Naive thymus-derived CD8-positive, alpha-beta T cell (primary cell): Measurements from ENCODE around the gene ZBTB49. TPM values are rescaled to one million over a fixed set of nuclear protein-coding genes. Genes with fewer than 3 reads are reported as not detected.
"Not testable (repeated sequence)": the region's sequence is repeated elsewhere in the genome, so short reads cannot be mapped to it uniquely, and the experiment has no call there.

ENCODE experiments used
- ATAC-seq, 2 donors: fragments of 150-1000 bp; cut with Tn5 transposase in 1 of 2; sonication (Bioruptor Pico), chemical (Tn5 transposase) in 1 of 2; 1 replicate in 1 of 2; 2 replicates in 1 of 2; pipeline ENCODE4 v1.10.0; 2021; ENCODE audit warnings: mild to moderate bottlenecking in 2 of 2, moderate library complexity in 2 of 2
- POLR2A ChIA-PET: fragments of 350-600 bp; sonication (Branson Sonifier 250); formaldehyde crosslinking; loops from one replicate; lab custom pipeline; 2021; ENCODE audit warnings: antibody characterized with exemption; lab: Charles Lee
- DNase-seq, 10 donors: peaks; one replicate each; pipeline versions ENCODE4 v3.0.0 to v3.0.0-alpha.2; 2020 to 2022
- H3K27ac Mint-ChIP-seq, 10 donors: one replicate each; pipeline ENCODE4 v1.8.0; 2020 to 2022; ENCODE audit warnings: mild to moderate bottlenecking in 10 of 10, mixed read lengths in 10 of 10, moderate library complexity in 4 of 10, inconsistent platforms in 1 of 10
- H3K27me3 Mint-ChIP-seq, 5 donors: one replicate each; pipeline ENCODE4 v1.8.0; 2021 to 2022; ENCODE audit warnings: mixed read lengths in 5 of 5
- H3K36me3 Mint-ChIP-seq, 3 donors: one replicate each; pipeline ENCODE4 v1.8.0; 2020 to 2022; ENCODE audit warnings: mixed read lengths in 3 of 3, mild to moderate bottlenecking in 2 of 3, inconsistent platforms in 1 of 3
- H3K4me1 Mint-ChIP-seq, 4 donors: one replicate each; pipeline ENCODE4 v1.8.0; 2021 to 2022; ENCODE audit warnings: mixed read lengths in 4 of 4
- H3K4me3 Mint-ChIP-seq, 10 donors: one replicate each; pipeline ENCODE4 v1.8.0; 2020 to 2022; ENCODE audit warnings: mild to moderate bottlenecking in 10 of 10, mixed read lengths in 10 of 10, moderate library complexity in 6 of 10, inconsistent platforms in 1 of 10
- H3K9me3 Mint-ChIP-seq, 9 donors: one replicate each; pipeline ENCODE4 v1.8.0; 2020 to 2022; ENCODE audit warnings: mixed read lengths in 9 of 9, mild to moderate bottlenecking in 3 of 9, inconsistent platforms in 1 of 9, moderate library complexity in 1 of 9
- polyA plus RNA-seq, 3 donors: library from polyadenylated mRNA; unstranded; fragments of 300-500 nt; fragmentation: Illumina TruSeq; gene quantifications; one replicate each; pipeline ENCODE4 v1.2.3, GENCODE V29; 2021
- total RNA-seq, 8 experiments: library from RNA in 2 of 8; stranded (reverse) in 2 of 8; gene quantifications; one replicate each; pipeline ENCODE4 v1.2.3 and lab custom pipeline; 2021 to 2026

ZBTB49 gene
- total and polyA plus RNA-seq, 5 experiments from 2014 or later = 3.2 to 13.1 (median 4.5) TPM

DNA sequence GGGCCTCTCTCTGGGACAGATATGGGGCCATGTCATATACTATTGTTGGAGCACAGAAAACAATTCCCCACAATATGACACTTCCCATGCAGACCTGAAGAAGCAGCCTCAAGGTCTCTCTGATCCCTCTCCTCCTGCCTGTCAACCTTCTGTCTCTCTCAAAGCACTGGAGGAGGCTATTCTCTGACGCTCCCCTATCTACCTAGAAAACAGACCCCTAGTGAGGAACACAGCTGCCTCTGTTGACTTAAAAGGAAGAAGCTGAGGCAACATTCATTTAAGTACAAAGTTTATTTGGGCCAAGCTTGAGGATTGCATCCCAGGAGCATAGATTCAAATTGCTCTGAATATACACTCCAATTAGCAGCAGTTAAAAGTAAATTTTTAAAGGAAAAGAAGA, 57.5 kb downstream of the ZBTB49 start:
- Mint-ChIP-seq H3K4me1 (peaks cover 27 to 63% (median 45%) of the 10 kb centered on the region in 4 donors), H3K4me3 (peak overlapping the region in 9 of 10 donors; percentile 1 to 82 (median 60)), H3K36me3 (peaks cover 0 to 25% (median 0%) of the 10 kb centered on the region in 3 donors), H3K27ac (peak overlapping the region; percentile 59 to 99 (median 94)), H3K27me3 (no peaks in the 10 kb centered on the region), H3K9me3 (peaks cover 0 to 22% (median 7%) of the 10 kb centered on the region in 9 donors)
- ATAC-seq (no peak), DNase-seq (peak in 2 of 10 donors; percentile 3 to 10)
- POLR2A ChIA-PET = interaction anchor here (1.2 to 4.2 kb wide), 3 partner anchors 9 to 40 kb away, joined by 3 to 36 read pairs (median 4); no protein-coding TSS in a partner anchor

- H3K27ac Mint-ChIP-seq = peak overlapping the region; percentile 91 to 99 (median 94)
Observed at GRCh38 chr4:4348585-4348984, 58.5 kb downstream of the ZBTB49 start.

GRCh38 chr4:4349867-4350266, 59.8 kb downstream of the ZBTB49 start:
- no peak overlapping the region for H3K4me3 Mint-ChIP-seq

More at GRCh38 chr4:4348585-4348984, 58.5 kb downstream of the ZBTB49 start:
- peaks cover 0 to 29% (median 3%) of the 10 kb centered on the region in 3 donors for H3K36me3 Mint-ChIP-seq
- peak; percentile 93 to 94 for ATAC-seq
- POLR2A ChIA-PET = interaction anchor here (0.5 to 4.2 kb wide), 17 partner anchors 10 to 892 kb away, joined by 3 to 36 read pairs (median 4); partner anchors contain the start of genes LYAR, NSG1, TMEM128 and ZBTB49
- peaks cover 25 to 53% (median 41%) of the 10 kb centered on the region in 4 donors for H3K4me1 Mint-ChIP-seq
- DNase-seq = peak; percentile 21 to 92 (median 62)
- peaks cover 0 to 29% (median 8%) of the 10 kb centered on the region in 9 donors for H3K9me3 Mint-ChIP-seq
- H3K4me3 Mint-ChIP-seq = peak overlapping the region; percentile 38 to 82 (median 72)
- not testable (repeated sequence) for H3K27me3 Mint-ChIP-seq

DNA sequence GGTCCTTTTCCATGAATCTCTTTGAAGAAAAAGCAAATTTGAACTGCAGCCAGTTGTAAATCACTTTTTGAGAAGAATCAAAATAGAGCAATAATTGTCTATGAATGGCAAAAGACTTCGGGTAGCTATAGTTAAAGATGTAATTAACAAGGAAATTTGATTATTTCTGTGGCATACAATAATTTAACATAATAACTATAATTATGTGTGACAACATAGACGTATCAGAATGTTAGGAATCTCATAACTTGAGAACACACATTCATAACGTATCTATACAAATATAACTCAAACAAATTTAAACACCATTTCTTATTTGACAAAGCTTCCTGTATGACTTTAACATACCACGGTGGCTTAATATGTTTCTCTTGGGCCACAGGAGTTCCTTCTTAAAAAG, 60.9 kb downstream of the ZBTB49 start:
- POLR2A ChIA-PET = no interaction called here
- ATAC-seq (no peak), DNase-seq (no peak)
- Mint-ChIP-seq H3K36me3 (peaks cover 0 to 29% (median 3%) of the 10 kb centered on the region in 3 donors), H3K9me3 (peaks cover 0 to 29% (median 8%) of the 10 kb centered on the region in 9 donors), H3K4me3 (peak overlapping the region in 1 of 10 donors; percentile 4), H3K4me1 (peaks cover 20 to 41% (median 31%) of the 10 kb centered on the region in 4 donors), H3K27ac (no peak overlapping the region), H3K27me3 (no peaks in the 10 kb centered on the region)

More at GRCh38 chr4:4349867-4350266, 59.8 kb downstream of the ZBTB49 start:
- Mint-ChIP-seq H3K36me3 (peaks cover 0 to 29% (median 3%) of the 10 kb centered on the region in 3 donors), H3K27me3 (no peaks in the 10 kb centered on the region), H3K9me3 (peaks cover 0 to 29% (median 8%) of the 10 kb centered on the region in 9 donors), H3K4me1 (peaks cover 22 to 45% (median 36%) of the 10 kb centered on the region in 4 donors), H3K27ac (peak overlapping the region in 1 of 10 donors; percentile 85)
- POLR2A ChIA-PET = interaction anchor here (1.3 to 2.4 kb wide), 3 partner anchors 9 to 60 kb away, joined by 5 to 31 read pairs (median 6); partner anchors contain the start of genes LYAR, NSG1 and ZBTB49
- ATAC-seq (no peak), DNase-seq (no peak)

DNA sequence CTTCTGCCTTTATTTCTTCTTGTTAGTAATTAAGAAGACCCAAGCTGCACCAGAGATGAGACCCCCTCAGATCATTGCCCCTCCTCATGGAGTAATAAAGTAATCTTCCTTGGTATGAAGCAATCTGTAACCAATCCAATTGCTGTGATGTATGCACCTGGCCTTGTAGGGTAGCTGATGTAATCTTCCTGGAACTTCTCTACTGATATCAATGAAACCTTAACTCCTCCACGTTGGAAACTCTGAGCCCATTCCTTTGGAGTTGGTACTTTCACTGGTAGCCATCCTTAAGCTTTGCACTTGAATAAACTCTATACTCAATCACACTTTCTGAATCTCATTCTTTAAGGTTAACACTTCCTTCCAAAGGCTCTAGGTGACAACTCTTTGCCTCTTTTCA, 65.3 kb downstream of the ZBTB49 start:
- Mint-ChIP-seq H3K9me3 (peaks cover 0 to 12% (median 4%) of the 10 kb centered on the region in 9 donors), H3K36me3 (peaks cover 0 to 6% (median 3%) of the 10 kb centered on the region in 3 donors), H3K4me1 (peaks cover 0 to 9% (median 3%) of the 10 kb centered on the region in 4 donors), H3K4me3 (no peak overlapping the region), H3K27me3 (peaks cover 0 to 3% (median 0%) of the 10 kb centered on the region in 5 donors), H3K27ac (no peak overlapping the region)
- DNase-seq (no peak), ATAC-seq (no peak)
- POLR2A ChIA-PET = interaction anchor here (1.2 kb wide), 1 partner anchor 8 kb away, joined by 4 read pairs; no protein-coding TSS in a partner anchor

DNA sequence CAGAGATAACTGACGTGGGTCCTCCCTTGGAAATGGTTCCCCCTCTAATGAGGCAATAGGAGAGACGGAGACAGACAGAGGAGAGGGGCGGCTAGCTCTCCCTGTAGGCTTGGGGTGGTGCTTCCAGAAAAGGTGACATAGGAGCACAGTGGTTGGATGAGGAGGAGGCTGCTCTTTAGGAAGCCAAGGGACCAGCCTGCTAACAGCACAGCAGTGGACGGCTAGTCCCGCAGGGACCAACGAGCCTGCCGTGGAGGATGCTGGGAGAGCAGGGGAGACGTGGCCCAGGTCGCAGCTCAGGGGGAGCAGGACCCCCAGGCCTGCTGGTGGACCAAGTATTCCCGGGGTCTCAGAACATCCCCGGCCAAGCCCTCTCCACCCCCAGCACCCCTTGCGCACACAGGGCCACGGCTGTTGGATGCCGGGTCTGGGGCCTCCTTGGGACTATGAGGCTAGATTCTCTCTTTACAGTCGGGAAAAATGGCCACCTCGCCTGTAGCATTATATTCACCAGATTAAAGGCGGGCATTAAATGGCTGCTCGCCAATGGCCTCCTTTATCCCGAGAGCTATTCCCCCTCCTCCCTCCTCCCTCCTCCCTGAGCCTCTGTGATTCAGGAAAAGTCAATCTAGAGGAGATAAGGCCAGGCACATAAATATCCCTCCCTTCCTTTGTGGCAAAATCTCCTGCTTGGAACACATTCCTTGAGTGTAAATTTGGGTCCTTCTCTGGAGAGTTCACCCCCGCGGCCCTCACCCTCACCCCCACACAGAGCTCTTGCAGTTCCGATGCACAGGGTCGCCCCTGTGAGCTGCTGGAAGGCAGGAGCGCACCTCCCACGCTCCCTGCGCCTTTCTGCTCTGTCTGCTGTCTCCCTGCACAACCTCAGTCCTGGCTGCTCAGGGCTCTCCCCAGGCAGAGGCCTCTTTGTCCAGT, 66.3 kb downstream of the ZBTB49 start:
- ATAC-seq (no peak), DNase-seq (no peak)
- H3K9me3 Mint-ChIP-seq = peaks cover 0 to 7% (median 3%) of the 10 kb centered on the region in 9 donors
- H3K4me3 Mint-ChIP-seq = no peak overlapping the region
- H3K4me1 Mint-ChIP-seq = peaks cover 0 to 7% (median 4%) of the 10 kb centered on the region in 4 donors
- peaks cover 0 to 10% (median 0%) of the 10 kb centered on the region in 5 donors for H3K27me3 Mint-ChIP-seq
- peak overlapping the region in 3 of 10 donors; percentile 24 to 50 (median 48) for H3K27ac Mint-ChIP-seq
- H3K36me3 Mint-ChIP-seq = peaks cover 0 to 3% (median 3%) of the 10 kb centered on the region in 3 donors
- POLR2A ChIA-PET = interaction anchor here (1.2 kb wide), 1 partner anchor 9 kb away, joined by 4 read pairs; no protein-coding TSS in a partner anchor

- Mint-ChIP-seq H3K9me3 (peaks cover 0 to 1% (median under 1%) of the 10 kb centered on the region in 9 donors), H3K27me3 (peaks cover 0 to 10% (median 0%) of the 10 kb centered on the region in 5 donors), H3K4me3 (no peak overlapping the region), H3K36me3 (peaks cover 0 to 1% (median 1%) of the 10 kb centered on the region in 3 donors), H3K27ac (peak overlapping the region in 1 of 10 donors; percentile 44), H3K4me1 (peaks cover 0 to 10% (median 5%) of the 10 kb centered on the region in 4 donors)
- DNase-seq (no peak), ATAC-seq (no peak)
- POLR2A ChIA-PET = interaction anchor here (0.7 to 1.4 kb wide), 3 partner anchors 9 to 24 kb away, joined by 3 to 5 read pairs (median 4); no protein-coding TSS in a partner anchor
Observed at GRCh38 chr4:4358093-4358854, 68.2 kb downstream of the ZBTB49 start.

DNA sequence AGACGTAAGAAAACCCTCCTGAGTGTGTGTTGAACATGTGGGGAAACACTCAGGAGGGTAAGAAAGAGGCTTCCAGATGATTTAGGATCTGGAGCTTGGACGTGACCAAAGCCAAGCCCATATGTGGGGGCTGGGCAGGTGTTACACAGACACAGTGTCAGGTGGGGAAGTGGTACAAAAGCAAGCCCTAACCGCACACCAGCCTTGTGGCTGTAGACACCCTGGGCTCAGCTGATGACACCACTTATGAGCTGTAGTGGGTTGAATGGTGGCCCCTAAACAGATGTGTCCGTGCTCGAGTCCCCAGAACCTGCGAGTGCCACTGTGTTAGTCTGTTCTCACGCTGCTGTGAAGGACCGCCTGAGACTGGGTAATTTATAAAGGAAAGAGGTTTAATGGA, 71.8 kb downstream of the ZBTB49 start:
- Mint-ChIP-seq H3K27me3 (peaks cover 0 to 10% (median 0%) of the 10 kb centered on the region in 5 donors), H3K27ac (peak overlapping the region in 4 of 10 donors; percentile 29 to 69 (median 34)), H3K9me3 (peaks cover 0 to 13% (median 5%) of the 10 kb centered on the region in 9 donors), H3K4me3 (peak overlapping the region in 1 of 10 donors; percentile 27), H3K36me3 (peaks cover 0 to 5% (median 5%) of the 10 kb centered on the region in 3 donors), H3K4me1 (peaks cover 0 to 9% (median 1%) of the 10 kb centered on the region in 4 donors)
- no peak for DNase-seq
- POLR2A ChIA-PET = interaction anchor here (1.3 kb wide), 1 partner anchor 13 kb away, joined by 5 read pairs; no protein-coding TSS in a partner anchor
- ATAC-seq = no peak

DNA sequence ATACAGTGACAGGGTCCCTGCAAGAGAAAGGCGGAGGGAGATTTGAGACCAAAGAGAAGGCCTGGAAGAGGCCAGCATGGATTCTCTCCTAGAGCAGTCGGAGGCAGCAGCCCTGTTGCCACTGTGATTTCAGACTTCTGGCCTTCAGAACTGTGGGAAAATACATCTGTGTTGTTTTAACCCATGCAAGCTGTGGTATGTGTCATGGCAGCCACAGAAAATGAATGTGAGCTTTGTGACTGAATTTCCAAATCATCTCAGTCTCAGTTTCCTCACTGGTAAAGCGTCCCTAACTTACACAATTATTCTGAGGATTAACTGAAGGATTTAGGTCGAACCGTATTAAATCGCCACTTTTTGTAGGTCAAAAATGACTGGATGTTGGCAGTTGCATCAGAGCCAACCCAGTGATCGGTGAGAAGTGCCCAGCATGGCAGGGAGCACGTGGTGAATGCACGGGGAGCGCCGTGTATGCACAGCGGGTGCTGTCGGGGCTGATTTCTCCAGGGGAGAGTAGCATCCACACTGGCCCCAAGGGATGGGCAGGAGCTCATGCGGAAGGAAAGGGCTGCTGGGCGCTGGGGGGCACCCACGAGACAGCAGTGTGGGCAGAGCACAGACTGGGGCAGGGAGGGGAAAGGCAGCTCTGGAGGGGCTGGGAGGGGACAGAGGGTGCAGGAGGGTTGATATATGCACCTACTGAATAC, 73.1 kb downstream of the ZBTB49 start:
- ATAC-seq (no peak), DNase-seq (no peak)
- H3K36me3 Mint-ChIP-seq = peaks cover 0 to 5% (median 5%) of the 10 kb centered on the region in 3 donors
- H3K4me1 Mint-ChIP-seq = peaks cover 0 to 9% (median 1%) of the 10 kb centered on the region in 4 donors
- H3K27me3 Mint-ChIP-seq = peaks cover 0 to 10% (median 0%) of the 10 kb centered on the region in 5 donors
- H3K9me3 Mint-ChIP-seq = peaks cover 0 to 15% (median 5%) of the 10 kb centered on the region in 9 donors
- POLR2A ChIA-PET = interaction anchor here (0.6 kb wide), 1 partner anchor 10 kb away, joined by 3 read pairs; no protein-coding TSS in a partner anchor
- H3K27ac Mint-ChIP-seq = no peak overlapping the region
- no peak overlapping the region for H3K4me3 Mint-ChIP-seq

DNA sequence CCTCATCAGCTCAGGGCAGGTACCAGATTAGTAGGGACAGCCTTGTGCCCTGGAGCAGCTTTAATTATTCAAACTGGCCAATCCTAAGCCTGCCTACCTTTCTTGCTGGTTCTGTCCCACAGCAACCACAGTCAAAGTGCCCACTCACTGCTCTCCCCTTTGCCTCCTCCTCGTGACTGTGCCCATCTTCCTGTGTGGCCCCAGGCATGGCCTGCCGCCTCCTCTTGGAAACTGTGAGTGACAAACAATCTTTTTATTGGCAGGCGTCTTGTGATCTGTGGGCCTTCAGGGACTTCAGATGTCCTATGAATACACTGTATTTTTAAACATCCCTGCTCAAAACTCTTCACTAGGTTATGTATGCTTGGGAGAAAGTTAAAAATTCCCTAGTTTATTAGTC, 74.0 kb downstream of the ZBTB49 start:
- Mint-ChIP-seq H3K9me3 (peaks cover 0 to 15% (median 5%) of the 10 kb centered on the region in 9 donors), H3K36me3 (peaks cover 0 to 5% (median 5%) of the 10 kb centered on the region in 3 donors), H3K4me1 (peaks cover 0 to 11% (median 1%) of the 10 kb centered on the region in 4 donors), H3K27ac (peak overlapping the region in 1 of 10 donors; percentile 41), H3K4me3 (no peak overlapping the region), H3K27me3 (peaks cover 0 to 10% (median 0%) of the 10 kb centered on the region in 5 donors)
- POLR2A ChIA-PET = no interaction called here
- ATAC-seq (no peak), DNase-seq (no peak)
